SKM-1 treated with dmso at 0.1 percent for 144 hours (cell line): ENCODE results near the gene MALRD1.
A peak's percentile ranks its signal among the peaks of the same experiment; 100 is the strongest.

Source experiments
- DNase-seq: peaks from one replicate; lab custom pipeline; 2025; ENCODE audit not compliant: unreplicated experiment; lab: John Stamatoyannopoulos, UW

MALRD1 gene

DNA sequence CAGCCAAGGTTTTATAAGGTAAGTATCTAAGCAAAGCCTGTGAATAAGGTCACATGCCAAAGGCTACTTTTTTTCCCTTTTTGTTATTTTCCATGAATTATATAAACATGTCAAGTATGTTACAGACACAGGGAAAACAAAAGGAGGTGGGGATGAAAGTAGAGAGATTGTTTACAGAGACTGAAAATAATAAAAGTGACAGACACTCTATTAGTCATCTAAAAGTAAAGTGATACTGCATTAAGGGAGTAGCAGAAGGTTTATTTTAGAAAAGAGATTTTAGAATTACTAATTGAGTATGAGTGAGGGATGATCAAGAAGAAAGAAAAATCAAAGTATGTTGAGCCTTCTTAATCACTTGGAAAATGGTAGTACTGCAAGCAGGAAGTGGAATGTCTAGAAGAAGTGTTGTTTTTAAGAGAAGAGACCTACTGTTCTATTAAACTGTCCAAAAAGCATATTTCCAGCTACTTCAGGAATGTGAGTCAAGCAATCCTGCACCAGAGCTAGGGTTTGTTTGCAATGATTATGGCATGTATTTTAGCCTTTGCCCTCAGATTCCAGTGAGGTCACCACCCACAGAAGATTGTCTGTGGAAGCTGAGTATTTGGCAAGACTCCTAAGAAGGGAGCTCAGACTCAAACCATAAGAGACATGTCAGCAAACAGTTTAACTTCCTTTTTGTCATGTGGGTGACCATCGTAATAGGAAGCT, 589.7 kb downstream of the MALRD1 start:
- peak; percentile 48 for DNase-seq

DNA sequence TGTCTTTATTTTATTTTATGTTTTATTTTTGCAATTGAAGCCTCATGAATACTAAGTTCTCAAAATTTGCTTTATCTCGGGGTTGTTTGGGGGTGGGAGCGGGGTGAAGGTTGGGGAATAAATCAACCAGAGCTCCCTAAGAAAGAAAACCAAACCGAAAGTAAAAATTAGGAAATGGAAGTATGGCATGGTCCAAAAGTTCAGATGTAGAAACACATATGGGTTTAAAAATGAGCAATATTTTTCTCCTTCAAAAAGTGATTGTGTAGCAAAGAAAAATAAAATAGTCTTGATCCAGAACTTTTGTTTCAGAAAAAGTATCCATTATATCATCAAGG, 590.3 kb downstream of the MALRD1 start:
- DNase-seq: no peak

DNA sequence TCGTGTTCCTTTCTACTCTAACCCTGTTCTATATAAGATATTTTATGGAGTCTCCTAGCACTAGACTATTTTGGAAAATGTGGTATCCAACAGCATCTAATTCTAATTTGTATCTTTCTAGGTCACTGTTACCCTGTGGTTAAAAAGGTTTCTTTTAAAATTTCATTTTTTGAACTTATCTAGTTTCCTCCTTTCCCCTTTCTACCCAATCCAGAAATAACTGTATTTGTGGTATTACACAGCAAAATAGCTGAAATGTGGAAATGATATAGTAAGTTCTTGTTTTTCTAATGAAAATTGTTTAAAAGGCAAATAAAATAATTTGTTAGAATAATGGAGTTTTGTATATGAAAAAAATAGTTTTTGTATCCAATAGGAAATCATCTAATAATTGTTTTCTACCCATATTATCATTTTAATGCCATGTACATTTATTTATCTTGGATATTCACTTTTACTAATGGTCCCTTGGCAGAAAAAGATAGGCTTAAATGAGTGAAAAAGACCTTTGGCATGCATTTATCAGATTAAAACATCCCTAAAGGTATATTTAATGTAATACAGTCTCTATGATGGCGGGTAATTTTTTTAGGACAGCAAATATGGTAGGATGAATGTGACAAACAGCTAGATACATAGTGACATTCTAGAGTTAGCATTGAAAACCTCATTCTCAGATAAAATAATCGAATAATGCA, 592.1 kb downstream of the MALRD1 start:
- DNase-seq: no peak

- DNase-seq: no peak
Measured at GRCh38 chr10:19651549-19651948, 602.9 kb downstream of the MALRD1 start.

DNA sequence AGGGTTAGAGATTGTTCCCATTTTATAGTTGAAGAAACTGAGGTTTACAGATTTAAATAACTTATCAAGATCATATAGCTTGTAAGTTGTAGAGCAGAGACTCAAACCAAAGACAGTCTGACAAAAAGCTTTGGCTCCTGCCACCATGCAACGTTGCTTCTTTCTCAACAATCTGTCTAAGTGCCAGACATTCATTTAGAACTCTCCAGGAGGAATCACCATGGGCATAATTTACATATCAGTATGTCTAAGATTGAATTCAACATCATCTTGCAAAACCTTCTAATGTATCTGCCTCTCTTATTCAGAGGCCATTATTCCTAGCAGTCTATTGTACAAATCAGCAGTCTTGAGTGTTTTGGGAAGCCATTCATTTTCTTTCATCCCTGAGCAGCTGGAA, 604.1 kb downstream of the MALRD1 start:
- no peak for DNase-seq

GRCh38 chr10:19653931-19654330, 605.3 kb downstream of the MALRD1 start:
- DNase-seq: no peak

GRCh38 chr10:19654576-19654975, 606.0 kb downstream of the MALRD1 start:
- DNase-seq: no peak

DNA sequence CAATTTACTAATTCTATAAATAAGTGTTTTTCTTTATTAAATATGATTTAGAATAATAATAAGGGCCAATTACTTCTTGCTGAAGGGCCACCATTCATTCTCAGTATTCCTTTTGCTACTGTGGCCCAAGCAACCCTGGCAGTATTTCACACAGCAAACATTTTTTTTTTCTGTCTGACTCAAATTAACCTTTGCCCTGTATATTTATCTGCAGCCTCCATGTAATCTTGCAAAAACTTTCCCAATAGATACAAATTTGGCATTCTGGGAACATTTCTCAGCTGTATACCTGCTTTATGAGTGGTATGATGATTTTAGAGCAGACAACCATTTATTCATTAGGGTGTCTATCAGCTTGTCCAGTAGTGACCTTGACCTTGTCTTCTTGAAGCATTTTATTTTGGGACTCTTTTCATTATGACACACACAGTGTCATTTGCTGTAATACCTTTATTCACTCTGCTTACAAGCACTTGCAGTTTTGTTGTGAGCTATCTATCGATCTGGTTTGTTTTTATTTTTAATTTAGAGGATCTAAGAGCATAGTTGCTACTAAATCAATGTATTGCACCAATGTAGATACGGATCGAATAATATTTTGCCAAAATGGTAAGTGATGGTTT, 607.9 kb downstream of the MALRD1 start:
- DNase-seq: no peak

DNA sequence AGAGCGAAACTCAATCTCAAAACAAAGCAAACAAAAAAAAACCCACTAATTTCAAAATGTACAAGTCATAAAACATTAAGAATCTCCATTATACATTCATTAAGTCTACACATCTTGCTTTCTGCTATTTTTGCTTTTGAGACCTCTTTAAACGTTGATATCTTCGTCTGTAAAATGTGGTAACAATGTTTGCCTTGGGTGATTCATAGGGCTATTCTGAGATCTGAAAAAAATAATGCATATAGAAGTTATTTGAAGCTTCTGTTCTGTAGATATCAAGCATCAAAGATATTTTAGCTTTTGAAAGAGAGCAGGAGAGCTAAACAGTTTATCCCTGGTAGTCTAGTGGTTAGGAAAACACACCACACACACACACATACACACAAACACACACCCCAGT, 609.5 kb downstream of the MALRD1 start:
- no peak for DNase-seq

DNA sequence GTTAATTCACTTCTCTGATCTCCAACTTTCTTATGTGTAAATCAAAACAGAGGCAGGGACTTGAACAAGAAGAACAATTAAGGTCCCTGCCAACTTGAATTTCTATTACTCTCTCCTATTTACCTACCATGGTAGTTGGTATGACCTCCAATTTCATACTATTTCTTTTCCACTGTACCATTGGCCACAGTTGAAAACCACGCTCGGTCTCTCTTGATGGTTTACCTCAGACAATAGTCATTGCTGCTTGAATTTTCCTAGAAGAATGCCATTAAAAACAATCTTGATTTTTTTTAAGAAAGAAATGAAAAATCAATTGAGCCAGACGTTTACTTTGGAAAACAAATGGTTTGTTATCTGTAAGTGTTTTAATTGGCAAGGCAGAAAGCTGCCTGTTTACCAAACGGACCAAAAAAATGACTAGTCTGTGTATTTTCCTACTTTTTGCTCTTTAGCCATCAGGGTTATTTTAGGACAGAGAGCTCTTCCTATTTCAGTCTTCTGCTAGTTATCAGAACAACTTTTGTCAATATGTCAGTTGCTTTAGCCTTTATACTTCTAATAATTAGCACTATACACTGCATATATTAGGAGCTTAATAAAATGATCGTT, 610.1 kb downstream of the MALRD1 start:
- DNase-seq: no peak

DNA sequence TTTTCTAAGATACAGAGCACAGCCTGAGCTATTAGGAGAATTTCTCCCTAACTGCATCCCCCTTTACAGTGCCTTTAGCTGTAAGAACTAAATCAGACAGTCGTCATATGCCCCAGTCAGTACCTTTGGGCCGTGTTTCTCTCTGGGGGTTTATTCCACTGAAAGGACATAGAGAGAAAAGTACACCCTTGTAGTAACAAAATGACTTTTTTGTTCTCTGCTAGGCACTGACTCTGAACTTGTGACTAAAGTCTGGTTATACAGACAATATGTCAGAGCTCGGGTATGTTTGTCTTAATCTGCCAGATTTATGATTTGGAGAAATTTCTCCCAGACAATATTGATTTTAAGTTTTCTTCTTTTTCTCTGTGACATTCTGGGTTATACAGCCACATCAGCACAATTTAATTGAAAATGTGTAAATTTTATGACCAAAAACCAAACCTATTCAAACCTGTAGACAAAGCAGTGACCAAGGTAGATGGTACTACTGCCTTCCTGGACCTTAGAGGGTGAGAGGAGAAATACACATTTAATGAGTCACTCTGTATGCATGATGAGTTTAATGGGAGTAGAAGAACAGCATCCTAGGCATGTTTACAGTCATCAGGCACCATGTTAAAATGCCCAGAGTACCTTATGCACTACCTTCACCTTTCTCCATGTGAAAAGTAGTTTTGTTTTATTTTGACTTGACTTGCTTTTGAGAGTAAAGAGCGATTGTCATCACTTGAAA, 611.5 kb downstream of the MALRD1 start:
- DNase-seq: no peak

DNA sequence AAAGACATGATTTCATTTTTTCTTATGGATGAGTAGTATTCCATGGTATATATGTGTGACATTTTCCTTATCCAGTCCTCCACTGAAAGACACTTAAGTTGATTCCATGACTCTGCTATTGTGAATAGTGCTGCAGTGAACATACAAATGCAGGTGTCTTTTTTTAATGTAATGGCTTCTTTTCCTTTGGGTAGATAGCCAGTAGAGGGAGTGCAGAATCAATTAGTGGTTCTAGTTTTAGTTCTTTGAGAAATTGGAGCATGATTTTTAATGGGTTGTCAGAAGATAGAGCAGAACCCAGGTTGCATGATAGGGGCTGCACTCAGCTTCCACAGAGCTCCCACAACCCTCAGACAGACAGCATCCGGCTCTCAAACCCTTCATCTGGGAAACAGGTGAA, 614.7 kb downstream of the MALRD1 start:
- no peak for DNase-seq

- DNase-seq: no peak
Measured at GRCh38 chr10:19668116-19668515, 619.5 kb downstream of the MALRD1 start.

DNA sequence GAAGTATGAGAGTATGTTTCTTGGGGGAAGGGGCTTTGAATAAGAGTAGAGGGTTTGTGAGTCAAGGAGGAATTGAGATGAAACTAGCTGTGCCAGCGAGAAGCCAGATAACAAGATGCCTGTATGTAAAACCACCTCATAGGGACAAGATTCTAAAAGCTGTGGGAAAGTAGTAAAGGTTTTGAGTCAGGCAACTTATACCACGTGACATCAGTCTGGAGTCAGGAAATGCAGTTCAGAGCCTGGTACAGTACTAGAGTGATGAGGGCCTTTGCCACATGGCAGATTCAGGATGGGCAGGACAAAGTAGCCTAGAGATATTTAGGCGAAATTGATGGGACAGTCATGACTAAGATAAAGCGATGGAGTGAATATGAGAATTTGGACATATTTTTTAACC, 627.5 kb downstream of the MALRD1 start:
- DNase-seq: no peak

GRCh38 chr10:19683356-19683755, 634.8 kb downstream of the MALRD1 start:
- no peak for DNase-seq

GRCh38 chr10:19683960-19684359, 635.4 kb downstream of the MALRD1 start:
- no peak for DNase-seq

GRCh38 chr10:19688344-19688743, 639.7 kb downstream of the MALRD1 start:
- no peak for DNase-seq

DNA sequence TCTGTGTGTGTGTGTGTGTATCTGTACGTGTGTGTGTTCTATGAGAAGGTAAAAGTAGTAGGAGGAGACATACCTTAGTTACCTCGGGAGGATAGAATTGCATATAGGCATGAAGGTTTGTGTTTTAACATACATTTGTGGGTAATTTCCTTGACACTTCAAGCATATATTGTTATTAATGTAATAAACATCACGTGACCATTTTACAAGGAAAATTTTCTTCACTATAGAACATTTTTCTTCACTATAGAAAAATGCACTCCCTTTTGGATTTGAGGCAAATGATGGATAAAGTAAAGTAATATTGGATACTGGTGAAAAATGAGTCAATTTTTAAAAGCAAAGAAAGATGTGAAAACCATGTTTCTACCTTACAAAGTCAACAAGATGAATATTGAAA, 640.6 kb downstream of the MALRD1 start:
- no peak for DNase-seq

GRCh38 chr10:19699299-19699698, 650.7 kb downstream of the MALRD1 start:
- no peak for DNase-seq

DNA sequence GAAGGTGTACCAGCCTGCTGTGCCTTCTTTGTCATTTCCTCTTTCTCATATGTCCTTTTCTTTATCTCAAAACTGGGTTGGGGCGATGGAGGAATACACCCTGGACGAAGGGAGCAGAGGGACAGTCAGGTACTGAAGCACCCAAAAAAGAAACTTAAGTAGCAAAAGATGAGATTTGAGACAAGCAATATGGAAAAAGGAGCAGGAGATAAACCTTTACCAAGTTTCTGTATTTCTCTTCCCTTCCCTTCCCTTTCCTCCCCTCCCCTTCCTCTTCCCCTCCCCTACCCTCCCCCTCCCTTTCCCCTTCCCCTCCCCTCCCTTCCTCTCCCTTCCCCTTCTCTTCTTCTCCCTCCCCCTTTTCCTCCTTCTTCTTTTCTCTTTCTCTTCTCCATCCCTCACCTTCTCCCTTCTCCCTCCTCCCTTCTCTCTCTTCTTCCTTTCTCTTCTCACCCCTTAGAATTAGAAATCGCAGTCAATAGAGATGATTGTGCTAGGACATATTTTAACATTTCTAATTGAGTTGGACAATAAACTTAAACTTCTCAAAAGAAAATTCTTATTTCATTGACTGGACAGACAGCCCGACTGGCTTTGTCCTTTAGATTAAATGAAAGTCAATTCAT, 652.9 kb downstream of the MALRD1 start:
- DNase-seq: no peak

GRCh38 chr10:19702215-19702614, 653.6 kb downstream of the MALRD1 start:
- no peak for DNase-seq
